Tongue (tissue), 2 donors: ENCODE data around the gene TIMM21. TPM values are rescaled to one million over a fixed set of nuclear protein-coding genes. Genes with fewer than 3 reads are reported as not detected.
A peak's percentile ranks its signal among the peaks of the same experiment; 100 is the strongest.

Experiments
- DNase-seq: peaks from one replicate; pipeline ENCODE4 v3.0.0-alpha.2; 2015
- total RNA-seq: library from RNA; depleted of rRNA; stranded (reverse); fragments of >200 nt; gene quantifications from one replicate; pipeline ENCODE4 v1.2.3, GENCODE V29; 2014

The TIMM21 gene
- total RNA-seq, 1 donor from 2014 or later, result 52.0 TPM

- DNase-seq, result no peak
Measured at GRCh38 chr18:74191577-74191976, 43.3 kb downstream of the TIMM21 start.

DNA sequence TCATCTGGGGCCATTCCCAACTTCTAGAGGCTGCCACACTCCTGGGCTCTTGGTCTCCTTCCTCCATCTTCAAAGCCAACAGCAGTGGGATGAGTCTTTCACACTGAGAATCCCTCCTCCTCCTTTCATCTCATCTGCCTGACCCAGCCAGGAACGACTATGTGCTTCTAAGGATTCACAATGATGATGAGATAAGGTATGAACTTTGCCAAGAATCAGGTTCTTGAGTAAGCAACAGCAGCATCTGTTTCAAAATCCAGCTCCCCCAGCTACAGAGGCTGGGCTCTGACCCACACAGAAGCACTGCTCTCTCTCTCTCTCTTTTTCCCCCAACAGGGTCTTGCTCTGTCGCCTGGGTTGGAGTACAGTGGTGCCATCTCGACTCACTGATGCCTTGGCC, 46.4 kb downstream of the TIMM21 start:
- DNase-seq, result no peak

GRCh38 chr18:74196220-74197119, 48.1 kb downstream of the TIMM21 start:
- peak; percentile 88 for DNase-seq

DNA sequence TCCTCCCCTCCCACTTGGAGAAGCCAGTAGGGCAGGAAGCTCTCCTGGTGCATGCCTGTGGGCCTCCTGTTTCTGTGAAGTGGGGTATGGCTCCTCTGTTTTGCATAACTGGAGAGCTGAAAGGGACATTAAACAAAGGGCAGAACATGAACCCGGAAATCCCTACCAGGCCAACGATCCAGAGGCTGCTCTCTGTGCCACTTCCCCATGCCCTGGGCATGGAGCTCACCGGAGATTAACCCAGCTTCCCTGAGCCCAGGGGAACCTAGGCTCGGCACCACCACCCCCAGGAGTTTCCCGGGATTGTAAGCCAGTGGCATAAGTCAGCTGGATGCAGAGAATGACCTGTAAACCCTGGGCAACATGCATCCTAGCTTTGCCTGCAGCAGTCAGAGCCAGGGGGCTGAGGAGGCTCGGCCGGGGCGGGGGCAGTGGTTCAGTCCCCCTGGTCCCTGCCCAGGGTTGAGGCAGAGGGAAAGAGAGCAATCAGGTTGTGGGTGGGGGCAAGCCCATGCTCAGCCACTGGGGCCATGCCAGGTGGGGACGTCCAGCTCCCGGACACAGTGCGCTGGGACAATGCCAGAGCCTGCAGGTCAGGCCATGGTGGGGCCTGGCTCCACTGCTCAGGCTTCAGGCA, 49.5 kb downstream of the TIMM21 start:
- DNase-seq, result no peak

DNA sequence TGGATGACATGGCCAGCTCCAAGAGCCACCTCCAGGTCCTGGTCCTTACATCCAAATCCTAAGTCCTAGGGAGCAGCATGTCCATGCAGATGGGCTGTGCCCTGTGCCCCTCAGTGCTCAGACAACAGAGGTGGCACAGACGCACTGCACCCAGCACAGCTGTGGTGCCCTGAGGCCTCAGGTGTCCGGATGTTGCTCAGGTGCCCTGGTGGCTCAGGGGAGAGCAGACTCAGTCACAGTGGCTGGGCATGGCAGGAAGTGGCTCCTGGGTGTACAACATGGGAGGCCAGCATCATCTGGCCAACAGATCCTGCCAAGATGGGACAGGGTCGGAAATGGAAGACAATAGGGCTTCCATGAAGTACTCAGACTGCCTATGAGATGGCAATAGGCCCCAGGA, 50.1 kb downstream of the TIMM21 start:
- no peak for DNase-seq

GRCh38 chr18:74200780-74201179, 52.5 kb downstream of the TIMM21 start:
- no peak for DNase-seq

DNA sequence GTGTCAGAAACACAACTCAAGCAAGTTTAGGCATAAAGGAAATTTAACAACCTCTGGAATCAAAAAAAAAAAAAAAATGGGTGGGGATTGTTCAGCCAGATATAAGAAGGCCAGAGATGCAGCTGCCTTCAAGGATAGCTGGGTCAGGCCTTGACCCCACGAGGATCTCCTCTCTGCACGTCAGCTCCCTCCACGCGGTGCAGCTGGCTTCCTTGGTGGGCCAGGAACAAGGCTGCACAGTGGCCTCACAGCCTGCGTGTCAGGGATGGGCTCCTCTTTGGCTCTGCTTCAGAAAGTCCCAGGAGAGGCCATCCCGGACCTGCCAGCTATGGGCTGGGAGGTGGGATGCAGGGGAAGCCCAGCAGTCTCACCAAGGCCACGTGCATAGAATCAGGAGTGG, 55.5 kb downstream of the TIMM21 start:
- no peak for DNase-seq

DNA sequence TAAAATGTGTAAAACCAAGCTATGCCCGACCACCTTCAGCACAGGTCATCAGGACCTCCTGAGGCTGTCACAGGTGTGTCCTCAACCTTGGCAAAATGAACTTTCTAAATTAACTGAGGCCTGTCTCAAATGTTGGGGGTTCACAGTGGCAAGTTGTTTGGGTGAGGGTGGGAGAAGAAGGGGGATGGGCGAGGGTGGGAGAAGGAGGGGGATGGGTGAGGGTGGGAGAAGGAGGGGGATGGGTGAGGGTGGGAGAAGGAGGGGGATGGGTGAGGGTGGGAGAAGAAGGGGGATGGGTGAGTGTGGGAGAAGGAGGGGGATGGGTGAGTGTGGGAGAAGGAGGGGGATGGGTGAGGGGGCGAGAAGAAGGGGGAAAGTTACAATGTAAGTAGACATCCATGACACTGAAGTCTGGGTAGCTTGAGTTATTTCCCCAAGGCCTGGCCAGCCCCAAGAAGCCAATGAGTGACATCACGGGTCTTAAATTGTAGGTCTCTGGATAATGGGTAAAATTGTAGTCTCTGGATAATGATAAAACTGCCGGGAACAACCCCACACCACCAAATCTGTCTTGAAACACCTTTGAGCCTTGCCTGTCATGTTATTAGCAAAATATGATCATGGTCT, 56.3 kb downstream of the TIMM21 start:
- no peak for DNase-seq

Other genes with a start within 250 kb of the TIMM21 start
- 0.21 TPM for gene FBXO15, start 689 bp upstream of the TIMM21 start, total RNA-seq
- gene CYB5A, start 143.4 kb downstream of the TIMM21 start, total RNA-seq, result 37.0 TPM
- gene C18orf63, start 167.3 kb downstream of the TIMM21 start, total RNA-seq, result not detected